A673 (cell line): ENCODE data around the gene ATF7IP2. TPM values are rescaled to one million over a fixed set of nuclear protein-coding genes. Genes with fewer than 3 reads are reported as not detected.
"Not testable (repeated sequence)": the region's sequence is repeated elsewhere in the genome, so short reads cannot be mapped to it uniquely, and the experiment has no call there.

Source experiments
- BruUV-seq: library from RNA; stranded (reverse); fragments of 400-500 nt; replicated peaks from 2 replicates; lab custom pipeline; 2021; lab: Mats Ljungman, UMichigan
- CTCF ChIA-PET: fragments of 300-600 bp; sonication (Branson Sonifier 250); formaldehyde crosslinking; loops from one replicate; lab custom pipeline; 2022; ENCODE audit warnings: antibody characterized with exemption; lab: Charles Lee
- POLR2A ChIA-PET: fragments of 300-600 bp; sonication (Branson Sonifier 250); formaldehyde crosslinking; loops from one replicate; lab custom pipeline; 2022; ENCODE audit warnings: antibody characterized with exemption; ENCODE audit not compliant: low non-redundant PET; lab: Charles Lee
- DNase-seq: peaks from one replicate; pipeline ENCODE4 v3.0.0-alpha.2; 2015; ENCODE audit warnings: low spot score
- H3K27ac ChIP-seq: fragments of 200-600 bp; sonication (generic); 2 replicates; pipeline ENCODE4 v1.5.1; 2016; ENCODE audit warnings: mixed run types, low read depth, mild to moderate bottlenecking, mixed read lengths, antibody characterized with exemption, low read length; ENCODE audit not compliant: poor library complexity, severe bottlenecking
- H3K27me3 ChIP-seq: fragments of 200-600 bp; sonication (generic); replicated peaks from 2 replicates; pipeline ENCODE4 v1.6.1; 2017; ENCODE audit warnings: mixed run types, low read depth, mild to moderate bottlenecking, mixed read lengths, antibody characterized with exemption, low read length; ENCODE audit not compliant: insufficient read depth, poor library complexity
- H3K36me3 ChIP-seq: fragments of 200-600 bp; sonication (generic); 2 replicates; pipeline ENCODE4 v1.6.1; 2016; ENCODE audit warnings: mixed run types, mild to moderate bottlenecking, mixed read lengths, antibody characterized with exemption, low read length; ENCODE audit not compliant: insufficient read depth, poor library complexity, severe bottlenecking
- H3K4me1 ChIP-seq: fragments of 200-600 bp; sonication (generic); 2 replicates; pipeline ENCODE4 v1.6.1; 2017; ENCODE audit warnings: mixed run types, mild to moderate bottlenecking, mixed read lengths, antibody characterized with exemption, low read length; ENCODE audit not compliant: insufficient read depth, poor library complexity, severe bottlenecking
- H3K4me3 ChIP-seq: fragments of 200-600 bp; sonication (generic); 2 replicates; pipeline ENCODE4 v1.5.1; 2016; ENCODE audit warnings: low read depth, mixed run types, mild to moderate bottlenecking, mixed read lengths, low read length; ENCODE audit not compliant: poor library complexity, severe bottlenecking
- H3K9me3 ChIP-seq: fragments of 200-600 bp; sonication (generic); 2 replicates; pipeline ENCODE4 v1.6.1; 2016; ENCODE audit warnings: mixed run types, low read depth, mild to moderate bottlenecking, mixed read lengths, antibody characterized with exemption, low read length; ENCODE audit not compliant: poor library complexity, severe bottlenecking
- EZH2 ChIP-seq: fragments of 200-600 bp; sonication (generic); IDR thresholded peaks from 2 replicates; pipeline ENCODE4 v1.6.1; 2017; ENCODE audit warnings: borderline replicate concordance, low read depth, mild to moderate bottlenecking, mixed read lengths, antibody characterized with exemption, low read length; ENCODE audit not compliant: poor library complexity, severe bottlenecking
- intact Hi-C: fragments of 100-400 bp; cut with micrococcal nuclease; formaldehyde crosslinking; loops from one replicate; pipeline ENCODE4 v1.10.0; 2022; ENCODE audit not compliant: unreplicated experiment
- total RNA-seq: library from RNA; stranded (reverse); gene quantifications from 2 replicates; pipeline ENCODE4 v1.2.3, GENCODE V29; 2021
- TF ChIP-seq, protein P1 (sequence below): fragments of 300-800, 200-600 bp; sonication (generic); conservative IDR thresholded peaks from 2 replicates; pipeline ENCODE4 v1.5.1; 2017; ENCODE audit warnings: low read depth, mild to moderate bottlenecking, antibody characterized with exemption, low read length, moderate library complexity, mixed read lengths

Gene ATF7IP2
- total RNA-seq, 1 experiment from 2014 or later: 20.9 TPM

DNA sequence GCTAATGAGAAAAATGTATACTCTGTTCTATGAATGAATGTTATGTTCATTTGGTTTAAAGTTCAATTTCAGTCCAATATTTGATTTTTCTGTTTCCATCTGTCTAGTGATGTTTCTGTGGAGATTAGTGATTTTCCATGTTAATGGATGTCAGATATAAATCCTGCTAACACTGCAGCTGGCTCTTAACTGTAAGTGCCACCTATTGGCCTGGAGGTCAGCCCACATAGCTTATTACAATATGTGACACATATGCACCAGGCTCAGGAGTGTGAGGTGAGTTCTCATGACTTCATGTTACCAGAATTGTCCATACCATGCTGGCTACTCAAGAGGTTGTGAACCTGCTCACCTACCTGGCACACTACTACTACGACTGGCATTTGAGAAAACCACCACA lies 17.1 kb downstream of the ATF7IP2 start:
- no peak for TF ChIP-seq EZH2
- TF ChIP-seq, protein P1, sequence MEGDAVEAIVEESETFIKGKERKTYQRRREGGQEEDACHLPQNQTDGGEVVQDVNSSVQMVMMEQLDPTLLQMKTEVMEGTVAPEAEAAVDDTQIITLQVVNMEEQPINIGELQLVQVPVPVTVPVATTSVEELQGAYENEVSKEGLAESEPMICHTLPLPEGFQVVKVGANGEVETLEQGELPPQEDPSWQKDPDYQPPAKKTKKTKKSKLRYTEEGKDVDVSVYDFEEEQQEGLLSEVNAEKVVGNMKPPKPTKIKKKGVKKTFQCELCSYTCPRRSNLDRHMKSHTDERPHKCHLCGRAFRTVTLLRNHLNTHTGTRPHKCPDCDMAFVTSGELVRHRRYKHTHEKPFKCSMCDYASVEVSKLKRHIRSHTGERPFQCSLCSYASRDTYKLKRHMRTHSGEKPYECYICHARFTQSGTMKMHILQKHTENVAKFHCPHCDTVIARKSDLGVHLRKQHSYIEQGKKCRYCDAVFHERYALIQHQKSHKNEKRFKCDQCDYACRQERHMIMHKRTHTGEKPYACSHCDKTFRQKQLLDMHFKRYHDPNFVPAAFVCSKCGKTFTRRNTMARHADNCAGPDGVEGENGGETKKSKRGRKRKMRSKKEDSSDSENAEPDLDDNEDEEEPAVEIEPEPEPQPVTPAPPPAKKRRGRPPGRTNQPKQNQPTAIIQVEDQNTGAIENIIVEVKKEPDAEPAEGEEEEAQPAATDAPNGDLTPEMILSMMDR: no peak
- peaks cover 8% of the 10 kb centered on the region for H3K9me3 ChIP-seq
- CTCF ChIA-PET: no interaction called here
- no TSS peak for BruUV-seq
- peaks cover 5% of the 10 kb centered on the region for H3K36me3 ChIP-seq
- intact Hi-C loops: no loop called here
- no peaks in the 10 kb centered on the region for H3K4me1 ChIP-seq
- H3K27me3 ChIP-seq: no peaks in the 10 kb centered on the region
- no peak for DNase-seq
- no peak overlapping the region for H3K4me3 ChIP-seq
- no peak overlapping the region for H3K27ac ChIP-seq
- POLR2A ChIA-PET: no interaction called here

DNA sequence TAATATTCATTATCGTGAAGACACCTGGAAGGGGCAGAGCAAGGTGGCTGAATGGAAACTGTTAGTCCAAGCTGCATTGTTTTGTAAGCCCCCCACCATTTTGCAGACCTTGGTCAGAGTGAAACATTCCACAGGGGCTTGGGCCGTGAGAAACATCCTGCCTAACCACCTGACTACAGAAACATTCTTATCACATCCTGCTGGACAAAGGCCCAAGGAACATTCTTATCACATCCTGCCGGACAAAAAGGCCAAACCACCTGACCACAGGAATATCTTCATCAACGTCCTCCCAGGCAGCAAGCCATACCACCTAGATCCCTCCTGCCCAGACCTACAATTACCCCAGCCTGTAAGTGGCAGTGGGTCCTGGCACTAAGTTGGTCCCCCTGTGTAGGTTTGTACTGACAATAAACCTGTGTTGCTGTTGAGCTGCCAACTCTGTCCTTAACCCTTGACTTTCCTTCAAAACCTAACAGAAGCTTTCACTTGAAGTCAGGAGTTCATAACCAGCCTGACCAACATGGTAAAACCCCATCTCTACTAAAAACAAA lies 19.6 kb downstream of the ATF7IP2 start:
- ChIA-PET POLR2A (no interaction called here), CTCF (no interaction called here)
- intact Hi-C loops: no loop called here
- TF ChIP-seq, protein P1: no peak
- no peak for TF ChIP-seq EZH2
- DNase-seq: no peak
- H3K9me3 ChIP-seq: peaks cover 28% of the 10 kb centered on the region
- H3K27ac ChIP-seq: no peak overlapping the region
- H3K36me3 ChIP-seq: peaks cover 5% of the 10 kb centered on the region
- H3K27me3 ChIP-seq: no peaks in the 10 kb centered on the region
- H3K4me1 ChIP-seq: no peaks in the 10 kb centered on the region
- H3K4me3 ChIP-seq: no peak overlapping the region
- BruUV-seq: no TSS peak

DNA sequence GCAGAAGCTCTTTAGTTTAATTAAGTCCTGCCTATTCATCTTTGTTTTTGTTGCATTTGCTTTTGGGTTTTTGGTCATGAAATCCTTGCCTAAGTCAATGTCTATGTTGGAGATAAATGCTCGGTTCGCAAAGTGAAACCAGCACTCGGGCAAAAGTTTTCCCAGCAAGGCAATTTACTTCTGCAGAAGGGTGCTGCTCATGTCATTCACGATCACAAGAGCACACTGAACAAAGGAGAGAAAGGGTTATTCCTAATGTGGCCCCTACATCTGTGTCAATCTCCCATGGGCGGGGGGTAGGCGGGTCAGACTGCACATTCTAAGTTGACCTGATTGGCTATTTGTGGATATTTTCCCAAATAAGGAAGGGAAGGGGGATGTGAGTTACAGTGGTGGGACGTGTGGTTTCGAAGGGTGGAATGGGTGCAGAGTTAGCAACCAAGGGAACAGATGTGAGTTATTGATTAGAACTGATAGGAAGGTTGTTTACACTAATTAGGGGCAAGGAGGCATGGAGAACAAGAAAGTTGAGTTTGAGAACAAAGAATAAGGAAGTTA lies 23.0 kb downstream of the ATF7IP2 start:
- no peak overlapping the region for H3K27ac ChIP-seq
- TF ChIP-seq, protein P1: no peak
- TF ChIP-seq EZH2: no peak
- H3K4me1 ChIP-seq: no peaks in the 10 kb centered on the region
- no TSS peak for BruUV-seq
- no peak overlapping the region for H3K4me3 ChIP-seq
- peaks cover 5% of the 10 kb centered on the region for H3K36me3 ChIP-seq
- ChIA-PET POLR2A (no interaction called here), CTCF (no interaction called here)
- no peaks in the 10 kb centered on the region for H3K27me3 ChIP-seq
- intact Hi-C loops: no loop called here
- no peak for DNase-seq
- peaks cover 37% of the 10 kb centered on the region for H3K9me3 ChIP-seq

DNA sequence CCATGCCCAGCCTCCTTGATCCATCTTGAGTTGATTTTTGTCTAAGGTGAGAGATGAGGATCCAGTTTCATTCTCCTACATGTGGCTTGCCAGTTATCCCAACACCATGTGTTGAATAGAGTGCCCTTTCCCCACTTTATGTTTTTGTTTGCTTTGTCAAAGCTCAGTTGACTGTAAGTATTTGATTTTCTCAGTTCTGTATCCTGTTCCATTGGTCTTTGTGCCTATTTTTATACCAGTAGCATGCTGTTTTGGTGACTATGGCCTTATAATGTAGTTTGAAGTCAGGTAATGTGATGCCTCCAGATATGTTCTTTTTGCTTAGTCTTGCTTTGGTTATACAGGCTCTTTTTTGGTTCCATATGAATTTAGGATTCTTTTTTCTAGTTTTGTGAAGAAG lies 23.9 kb downstream of the ATF7IP2 start:
- H3K9me3 ChIP-seq: peaks cover 39% of the 10 kb centered on the region
- POLR2A ChIA-PET, H3K36me3 ChIP-seq, CTCF ChIA-PET, H3K27me3 ChIP-seq, H3K4me1 ChIP-seq, H3K27ac ChIP-seq, DNase-seq, intact Hi-C loops, H3K4me3 ChIP-seq, BruUV-seq: not testable (repeated sequence)
